SK-N-SH (cell line): ENCODE measurements around the gene ACP3. TPM values are rescaled to one million over a fixed set of nuclear protein-coding genes. Genes with fewer than 3 reads are reported as not detected.

Source experiments
- CTCF ChIA-PET: fragments of 300-600, 350-600 bp; formaldehyde crosslinking; extraction: SDS; loops from one replicate; lab custom pipeline; 2021; lab: Yijun Ruan, JAX
- POLR2A ChIA-PET: fragments of 350-600 bp; sonication (Branson Sonifier 250); formaldehyde crosslinking; extraction: SDS; loops from one replicate; lab custom pipeline; 2020; ENCODE audit warnings: antibody characterized with exemption, inconsistent platforms; lab: Yijun Ruan, JAX
- DNase-seq: peaks from one replicate; pipeline ENCODE4 v3.0.0; 2012
- H2AFZ ChIP-seq: fragments of 200-600 bp; sonication (generic); 2 replicates; pipeline ENCODE4 v1.8.1; 2016; ENCODE audit warnings: antibody characterized with exemption, mild to moderate bottlenecking, low read depth
- H3F3A ChIP-seq: fragments of 200-600 bp; sonication (generic); replicated peaks from 2 replicates; pipeline ENCODE3; 2016; ENCODE audit warnings: antibody characterized with exemption, mild to moderate bottlenecking; ENCODE audit not compliant: insufficient read depth
- H3K27ac ChIP-seq, 2 experiments: fragments of 200-500 bp in 1 of 2; fragments of 200-600 bp in 1 of 2; sonication (Bioruptor generic) in 1 of 2; sonication (generic), shearing (Covaris generic) in 1 of 2; 2 replicates each; pipeline versions ENCODE4 v1.5.1 to v1.6.1; 2014 to 2016; ENCODE audit warnings: low read depth in 2 of 2, inconsistent platforms in 1 of 2, low read length in 1 of 2, mild to moderate bottlenecking in 1 of 2, mixed read lengths in 1 of 2
- H3K27me3 ChIP-seq: fragments of 200-600 bp; sonication (generic), shearing (Covaris generic); 2 replicates; pipeline ENCODE4 v1.6.1; 2016; ENCODE audit warnings: mixed run types; ENCODE audit not compliant: insufficient read depth
- H3K36me3 ChIP-seq, 2 experiments: fragments of 200-500 bp in 1 of 2; fragments of 200-600 bp in 1 of 2; sonication (Bioruptor generic) in 1 of 2; sonication (generic) in 1 of 2; replicated peaks in 1 of 2; 2 replicates each; pipeline versions ENCODE3 to v1.5.1; 2014 to 2016; ENCODE audit warnings: low read length in 1 of 2, mild to moderate bottlenecking in 1 of 2; ENCODE audit not compliant: insufficient read depth in 2 of 2, control insufficient read depth in 1 of 2
- H3K4me1 ChIP-seq, 2 experiments: fragments of 200-500 bp in 1 of 2; fragments of 200-600 bp in 1 of 2; sonication (Bioruptor generic) in 1 of 2; sonication (generic), shearing (Covaris generic) in 1 of 2; 2 replicates each; pipeline versions ENCODE4 v1.5.1 to v1.6.1; 2014 to 2016; ENCODE audit warnings: low read depth in 1 of 2, low read length in 1 of 2, mixed run types in 1 of 2; ENCODE audit not compliant: insufficient read depth in 2 of 2, control insufficient read depth in 1 of 2
- H3K4me2 ChIP-seq: fragments of 200-600 bp; sonication (generic), shearing (Covaris generic); 2 replicates; pipeline ENCODE4 v1.6.1; 2017; ENCODE audit warnings: mixed run types
- H3K4me3 ChIP-seq, 2 experiments: fragments of 200-500 bp in 1 of 2; fragments of 200-600 bp in 1 of 2; sonication (Bioruptor generic) in 1 of 2; sonication (generic), shearing (Covaris generic) in 1 of 2; 2 replicates each; pipeline versions ENCODE4 v1.5.1 to v1.8.1; 2014 to 2016; ENCODE audit warnings: low read depth in 2 of 2, inconsistent platforms in 1 of 2, low read length in 1 of 2, mild to moderate bottlenecking in 1 of 2, mixed read lengths in 1 of 2, moderate library complexity in 1 of 2
- H3K79me2 ChIP-seq: fragments of 200-600 bp; sonication (generic); 2 replicates; pipeline ENCODE4 v1.8.1; 2017; ENCODE audit warnings: mild to moderate bottlenecking; ENCODE audit not compliant: insufficient read depth
- H3K9ac ChIP-seq: fragments of 200-600 bp; sonication (generic); 2 replicates; pipeline ENCODE4 v1.6.1; 2017; ENCODE audit warnings: mixed run types
- H3K9me2 ChIP-seq: fragments of 200-600 bp; sonication (generic); 2 replicates; pipeline ENCODE4 v1.6.1; 2017; ENCODE audit warnings: mixed run types
- H3K9me3 ChIP-seq: fragments of 200-600 bp; sonication (generic); 2 replicates; pipeline ENCODE4 v1.6.1; 2017; ENCODE audit warnings: mixed run types, mild to moderate bottlenecking, moderate library complexity
- H4K20me1 ChIP-seq: fragments of 200-600 bp; sonication (generic); 2 replicates; pipeline ENCODE4 v1.6.1; 2017; ENCODE audit warnings: mild to moderate bottlenecking, mixed run types; ENCODE audit not compliant: insufficient read depth
- CHD2 ChIP-seq: fragments of 150-350 bp; IDR thresholded peaks from 2 replicates; pipeline ENCODE4 v1.6.1; 2018; ENCODE audit warnings: low read length; ENCODE audit not compliant: partially characterized antibody
- CTCF ChIP-seq: fragments of 200-600 bp; sonication (generic); IDR thresholded peaks from 2 replicates; pipeline ENCODE4 v1.6.1; 2017; ENCODE audit warnings: antibody characterized with exemption, mild to moderate bottlenecking, moderate library complexity
- EZH2phosphoT487 ChIP-seq: fragments of 200-600 bp; sonication (generic); IDR thresholded peaks from 2 replicates; pipeline ENCODE4 v1.6.1; 2017; ENCODE audit warnings: low read depth, mixed run types, mild to moderate bottlenecking, antibody characterized with exemption, moderate library complexity, borderline replicate concordance
- FOXJ3 ChIP-seq: sonication (generic); formaldehyde crosslinking; IDR thresholded peaks from 2 replicates; pipeline ENCODE4 v1.5.1; 2020; ENCODE audit warnings: mild to moderate bottlenecking, missing genetic modification reagents
- FOXM1 ChIP-seq: IDR thresholded peaks from 2 replicates; pipeline ENCODE4 v1.4.0; 2012; ENCODE audit warnings: low read depth, mild to moderate bottlenecking
- GATA2 ChIP-seq: sonication (generic); formaldehyde crosslinking; IDR thresholded peaks from 2 replicates; pipeline ENCODE4 v1.5.0; 2020; ENCODE audit warnings: mild to moderate bottlenecking, missing genetic modification reagents
- IRF3 ChIP-seq: fragments of 150-350 bp; IDR thresholded peaks from 2 replicates; pipeline ENCODE4 v1.6.1; 2016; ENCODE audit warnings: mild to moderate bottlenecking, low read depth, low read length
- JUND ChIP-seq: IDR thresholded peaks from 2 replicates; pipeline ENCODE4 v1.4.0; 2012
- MEF2A ChIP-seq: IDR thresholded peaks from 2 replicates; pipeline ENCODE4 v1.4.0; 2012; ENCODE audit warnings: low read depth, borderline replicate concordance
- NFIC ChIP-seq: IDR thresholded peaks from 2 replicates; pipeline ENCODE4 v1.4.0; 2012; ENCODE audit warnings: borderline replicate concordance
- POLR2AphosphoS5 ChIP-seq: IDR thresholded peaks from 2 replicates; pipeline ENCODE4 v1.6.1; 2012; ENCODE audit warnings: low read depth, low read length
- RAD21 ChIP-seq: IDR thresholded peaks from 2 replicates; pipeline ENCODE4 v1.6.1; 2012; ENCODE audit warnings: mild to moderate bottlenecking, low read length
- REST ChIP-seq: IDR thresholded peaks from 2 replicates; pipeline ENCODE4 v1.6.1; 2012; ENCODE audit warnings: mild to moderate bottlenecking, low read depth, low read length, moderate library complexity
- RFX5 ChIP-seq: IDR thresholded peaks from 2 replicates; pipeline ENCODE4 v1.6.1; 2012; ENCODE audit warnings: mild to moderate bottlenecking, improper control_type of control experiment, low read length
- SMC3 ChIP-seq: IDR thresholded peaks from 2 replicates; pipeline ENCODE4 v1.6.1; 2012; ENCODE audit warnings: low read depth, low read length, improper control_type of control experiment
- TAF1 ChIP-seq: IDR thresholded peaks from 2 replicates; pipeline ENCODE4 v1.6.1; 2012; ENCODE audit warnings: low read depth, mild to moderate bottlenecking, low read length, moderate library complexity, borderline replicate concordance
- TCF12 ChIP-seq: IDR thresholded peaks from 2 replicates; pipeline ENCODE4 v1.4.0; 2012
- USF1 ChIP-seq: IDR thresholded peaks from 2 replicates; pipeline ENCODE4 v1.4.0; 2012; ENCODE audit warnings: low read depth, borderline replicate concordance
- USF2 ChIP-seq: fragments of 150-350 bp; IDR thresholded peaks from 2 replicates; pipeline ENCODE4 v1.6.1; 2017; ENCODE audit warnings: antibody characterized with exemption, low read length, low read depth, borderline replicate concordance
- ZBTB33 ChIP-seq: IDR thresholded peaks from 2 replicates; pipeline ENCODE4 v1.4.0; 2012; ENCODE audit warnings: low read depth, borderline replicate concordance
- WGBS: methylation state at CpG from one replicate; pipeline ENCODE4 v1.1.6; 2017; ENCODE audit warnings: low lambda C conversion rate; 5-methylcytosine and 5-hydroxymethylcytosine counted together
- polyA plus RNA-seq, 3 experiments: library from polyadenylated mRNA; depleted of rRNA; stranded (reverse); fragments of >200 nt; gene quantifications; 2 replicates each; pipeline ENCODE4 v1.2.3, GENCODE V29; 2012

The ACP3 gene
- polyA plus RNA-seq, 1 of the 3 experiments (the other 2 are of a cell fraction) = 0.30 TPM

- 35% methylated on average over 1 of the region's 1 CpG for WGBS
- H3K4me3 ChIP-seq = no peak overlapping the region
- POLR2A ChIA-PET = no interaction called here
These were observed 30.6 kb downstream of the ACP3 start for GRCh38 chr3:132347811-132348210.

More at GRCh38 chr3:132347811-132348210, 30.6 kb downstream of the ACP3 start:
- Histone ChIP-seq H3K4me1 (no peaks in the 10 kb centered on the region), H2AFZ (no peak overlapping the region), H3K9me2 (no peaks in the 10 kb centered on the region), H3K4me2 (no peak overlapping the region), H3K27ac (no peak overlapping the region), H3F3A (no peaks in the 10 kb centered on the region), H3K36me3 (no peaks in the 10 kb centered on the region), H3K27me3 (no peaks in the 10 kb centered on the region), H3K9me3 (no peaks in the 10 kb centered on the region), H3K79me2 (no peaks in the 10 kb centered on the region), H4K20me1 (no peaks in the 10 kb centered on the region), H3K9ac (no peak overlapping the region)
- DNase-seq = no peak
- TF ChIP-seq CHD2 = no peak
- no peak for TF ChIP-seq CTCF
- TF ChIP-seq SMC3 = no peak
- no peak for TF ChIP-seq GATA2 (CRISPR knock-in tag)
- TF ChIP-seq IRF3 = no peak
- no peak for TF ChIP-seq TAF1
- TF ChIP-seq REST = no peak
- TF ChIP-seq JUND = no peak
- no peak for TF ChIP-seq RFX5
- TF ChIP-seq POLR2AphosphoS5 = no peak
- no peak for TF ChIP-seq USF2
- no peak for TF ChIP-seq NFIC
- no peak for TF ChIP-seq USF1
- no peak for TF ChIP-seq TCF12
- TF ChIP-seq FOXM1 = no peak
- no peak for TF ChIP-seq RAD21
- TF ChIP-seq MEF2A = no peak
- TF ChIP-seq ZBTB33 = no peak
- no peak for TF ChIP-seq FOXJ3 (CRISPR knock-in tag)
- no peak for TF ChIP-seq EZH2phosphoT487
- CTCF ChIA-PET = interaction anchor here (1.3 to 19.3 kb wide), 4 partner anchors 53 to 313 kb away, joined by 4 to 383 read pairs (median 28); partner anchors contain the start of gene CPNE4
